ENCODE data around the gene PIEZO2. TPM values are rescaled to one million over a fixed set of nuclear protein-coding genes. Genes with fewer than 3 reads are reported as not detected.

Gene PIEZO2
- total RNA-seq, 1 experiment from 2014 or later: 10.7 TPM

- Mint-ChIP-seq H3K4me1 (peaks cover 24% of the 10 kb centered on the region), H3K4me3 (no peak overlapping the region), H3K36me3 (peaks cover 7% of the 10 kb centered on the region), H3K27ac (no peak overlapping the region), H3K9me3 (peaks cover 6% of the 10 kb centered on the region), H3K27me3 (ENCODE audit: low read depth) (no peaks in the 10 kb centered on the region)
- ChIA-PET CTCF (interaction anchor here (2.8 kb wide), 1 partner anchor 16 kb away, joined by 12 read pairs; no protein-coding TSS in a partner anchor), POLR2A (interaction anchor here (0.6 kb wide), 1 partner anchor 15 kb away, joined by 3 read pairs; no protein-coding TSS in a partner anchor)
- TF ChIP-seq FOXK1 (CRISPR knock-in tag; IDR thresholded peaks at IDR 0.05) (no peak), USF2 (CRISPR knock-in tag; IDR thresholded peaks at IDR 0.05) (no peak), USF1 (CRISPR knock-in tag; IDR thresholded peaks at IDR 0.05) (no peak), ZNF396 (CRISPR knock-in tag; IDR thresholded peaks at IDR 0.05; ENCODE audit: borderline replicate concordance) (no peak), IRF2 (CRISPR knock-in tag; IDR thresholded peaks at IDR 0.05; ENCODE audit: borderline replicate concordance, low read depth) (no peak), HMGA2 (CRISPR knock-in tag; IDR thresholded peaks at IDR 0.05) (no peak), STAT6 (CRISPR knock-in tag; conservative IDR thresholded peaks at IDR 0.05; ENCODE audit: low read depth) (no peak), AFF4 (CRISPR knock-in tag; IDR thresholded peaks at IDR 0.05; ENCODE audit: borderline replicate concordance) (no peak), KAT7 (CRISPR knock-in tag; IDR thresholded peaks at IDR 0.05; ENCODE audit: borderline replicate concordance) (no peak)
- DNase-seq (ENCODE audit: low spot score) (no peak), ATAC-seq (no peak)
Observed at GRCh38 chr18:11024928-11025669, 124.3 kb downstream of the PIEZO2 start.

GRCh38 chr18:11021477-11021876 is 127.9 kb downstream of the PIEZO2 start:
- ChIA-PET CTCF (no interaction called here), POLR2A (no interaction called here)
- Mint-ChIP-seq H3K27me3 (ENCODE audit: low read depth) (no peaks in the 10 kb centered on the region), H3K4me1 (peaks cover 31% of the 10 kb centered on the region), H3K27ac (peak overlapping the region; percentile 29; the same call in 1 of the 2 replicates), H3K4me3 (no peak overlapping the region), H3K36me3 (peaks cover 2% of the 10 kb centered on the region), H3K9me3 (no peaks in the 10 kb centered on the region)
- TF ChIP-seq EMX1 (CRISPR knock-in tag; IDR thresholded peaks at IDR 0.05) (no peak), IRF1 (CRISPR knock-in tag; IDR thresholded peaks at IDR 0.05) (no peak), TP53 (CRISPR knock-in tag; IDR thresholded peaks at IDR 0.05) (no peak), NR3C1 (CRISPR knock-in tag; conservative IDR thresholded peaks at IDR 0.05; ENCODE audit: low read depth) (no peak), ZNF396 (CRISPR knock-in tag; IDR thresholded peaks at IDR 0.05; ENCODE audit: borderline replicate concordance) (no peak), ESRRA (CRISPR knock-in tag; IDR thresholded peaks at IDR 0.05; ENCODE audit: borderline replicate concordance) (no peak), FOXP4 (CRISPR knock-in tag; IDR thresholded peaks at IDR 0.05) (no peak), GTF2I (CRISPR knock-in tag; conservative IDR thresholded peaks at IDR 0.05) (no peak), ZNF532 (CRISPR knock-in tag; IDR thresholded peaks at IDR 0.05; ENCODE audit: borderline replicate concordance) (no peak), NR2C2 (CRISPR knock-in tag; IDR thresholded peaks at IDR 0.05) (no peak)
- DNase-seq (ENCODE audit: low spot score) (no peak), ATAC-seq (no peak)
